HepG2 (cell line): ENCODE measurements around the gene SMAD3. TPM values are rescaled to one million over a fixed set of nuclear protein-coding genes. Genes with fewer than 3 reads are reported as not detected.

Experiments used
- CREB1 ChIP-seq, 2 experiments: fragments of 450-650 bp in 1 of 2; IDR thresholded peaks; 2 replicates each; pipeline ENCODE4 v1.6.1; 2016 to 2017; ENCODE audit warnings: control low read depth in 1 of 2, mild to moderate bottlenecking in 1 of 2, missing compliant biosample characterization in 1 of 2, missing genetic modification characterization in 1 of 2
- HDAC2 ChIP-seq: sonication (generic); formaldehyde crosslinking; IDR thresholded peaks from 2 replicates; pipeline ENCODE4 v1.4.0; 2020; ENCODE audit warnings: missing genetic modification reagents
- HNRNPLL ChIP-seq: fragments of 200-400 bp; formaldehyde crosslinking; IDR thresholded peaks from 2 replicates; pipeline ENCODE4 v1.6.1; 2017; ENCODE audit warnings: mild to moderate bottlenecking, low read depth, low read length; ENCODE audit not compliant: poor library complexity, severe bottlenecking
- MIXL1 ChIP-seq: IDR thresholded peaks from 2 replicates; pipeline ENCODE4 v1.6.1; 2016
- RBFOX2 ChIP-seq: fragments of 200-400 bp; formaldehyde crosslinking; IDR thresholded peaks from 2 replicates; pipeline ENCODE4 v1.6.1; 2017; ENCODE audit warnings: low read depth, mild to moderate bottlenecking, low read length
- RFX1 ChIP-seq: fragments of 450-650 bp; IDR thresholded peaks from 2 replicates; pipeline ENCODE4 v1.6.1; 2017
- TFDP2 ChIP-seq: sonication (generic); formaldehyde crosslinking; IDR thresholded peaks from 2 replicates; pipeline ENCODE4 v1.4.0; 2020; ENCODE audit warnings: missing genetic modification reagents
- TSC22D2 ChIP-seq: sonication (generic); formaldehyde crosslinking; IDR thresholded peaks from 2 replicates; pipeline ENCODE4 v1.5.1; 2020; ENCODE audit warnings: missing genetic modification reagents, mild to moderate bottlenecking, borderline replicate concordance
- ZBTB42 ChIP-seq: sonication (generic); formaldehyde crosslinking; IDR thresholded peaks from 2 replicates; pipeline ENCODE4 v1.5.0; 2020; ENCODE audit warnings: mild to moderate bottlenecking, missing genetic modification reagents
- ZNF142 ChIP-seq: sonication (generic); formaldehyde crosslinking; IDR thresholded peaks from 2 replicates; pipeline ENCODE4 v1.4.0; 2020; ENCODE audit warnings: missing genetic modification reagents
- ZNF329 ChIP-seq: sonication (generic); formaldehyde crosslinking; IDR thresholded peaks from 2 replicates; pipeline ENCODE4 v1.9.0; 2021; ENCODE audit warnings: low read depth, mild to moderate bottlenecking, missing genetic modification reagents
- ZNF430 ChIP-seq: sonication (generic); formaldehyde crosslinking; IDR thresholded peaks from 2 replicates; pipeline ENCODE4 v1.9.0; 2021; ENCODE audit warnings: mild to moderate bottlenecking, missing genetic modification reagents
- ZNF556 ChIP-seq: sonication (generic); formaldehyde crosslinking; IDR thresholded peaks from 2 replicates; pipeline ENCODE4 v1.4.0; 2020; ENCODE audit warnings: mild to moderate bottlenecking, missing genetic modification reagents, borderline replicate concordance
- polyA plus RNA-seq, 8 experiments: library from polyadenylated mRNA; depleted of rRNA in 3 of 8; stranded (reverse) in 7 of 8; unstranded in 1 of 8; fragments of >200 nt; fragmentation: Illumina TruSeq in 4 of 8; extraction: Trizol in 4 of 8; gene quantifications; 2 replicates each; pipeline versions ENCODE4 v1.2.1 to v1.2.3, GENCODE V29; 2011 to 2016; ENCODE audit warnings: low read depth in 4 of 8, missing spikeins in 1 of 8, mixed read lengths in 1 of 8; ENCODE audit not compliant: insufficient read depth in 1 of 8
- total RNA-seq, 5 experiments: library from RNA; depleted of rRNA; stranded (reverse); fragments of >200 nt; fragmentation: Illumina TruSeq; extraction: Trizol; gene quantifications; 2 replicates each; pipeline ENCODE4 v1.2.3, GENCODE V29; 2016; ENCODE audit warnings: low read depth in 1 of 5
- TF ChIP-seq, protein P1 (sequence below): IDR thresholded peaks from 2 replicates; pipeline ENCODE4 v1.6.1; 2016; ENCODE audit warnings: missing biosample characterization, missing genetic modification reagents, low read depth

Gene SMAD3
- total and polyA plus RNA-seq, 2 of the 13 experiments (the other 11 are each of a cell fraction or from before 2014, with no cell fraction given): 8.6 to 56.3 TPM

- TF ChIP-seq ZNF142 (peak; percentile 100), RBFOX2 (peak; percentile 92), ZNF329 (CRISPR knock-in tag) (no peak), ZNF556 (CRISPR knock-in tag) (no peak), RFX1 (no peak), TSC22D2 (no peak), TFDP2 (CRISPR knock-in tag) (0 out of 2 replicates have a peak, but pooled peaks have one; percentile 50), HDAC2 (CRISPR knock-in tag) (no peak), ZNF430 (CRISPR knock-in tag) (peak; percentile 82), MIXL1 (CRISPR knock-in tag) (no peak), HNRNPLL (no peak), CREB1 (IDR thresholded peaks at IDR 0.05) (no peak), CREB1 (CRISPR knock-in tag; IDR thresholded peaks at IDR 0.05) (no peak), ZBTB42 (no peak)
- TF ChIP-seq, protein P1, sequence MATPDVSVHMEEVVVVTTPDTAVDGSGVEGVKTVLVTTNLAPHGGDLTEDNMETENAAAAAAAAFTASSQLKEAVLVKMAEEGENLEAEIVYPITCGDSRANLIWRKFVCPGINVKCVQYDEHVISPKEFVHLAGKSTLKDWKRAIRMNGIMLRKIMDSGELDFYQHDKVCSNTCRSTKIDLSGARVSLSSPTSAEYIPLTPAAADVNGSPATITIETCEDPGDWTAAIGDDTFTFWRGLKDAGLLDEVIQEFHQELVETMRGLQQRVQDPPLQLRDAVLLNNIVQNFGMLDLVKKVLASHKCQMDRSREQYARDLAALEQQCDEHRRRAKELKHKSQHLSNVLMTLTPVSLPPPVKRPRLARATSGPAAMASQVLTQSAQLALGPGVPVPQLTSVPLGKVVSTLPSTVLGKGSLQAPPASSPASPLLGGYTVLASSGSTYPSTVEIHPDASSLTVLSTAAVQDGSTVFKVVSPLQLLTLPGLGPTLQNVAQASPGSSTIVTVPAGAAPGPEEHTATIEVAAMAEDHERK (CRISPR knock-in tag): no peak
Measured at GRCh38 chr15:67064607-67065530, 533 bp upstream of the SMAD3 start (continued).
